Right renal pelvis (tissue), 4 donors: ENCODE data around the gene EPPIN. TPM values are rescaled to one million over a fixed set of nuclear protein-coding genes. Genes with fewer than 3 reads are reported as not detected.

Source experiments
- polyA plus RNA-seq, 4 donors: library from polyadenylated mRNA; unstranded; fragments of 120-200 nt; gene quantifications; one replicate each; pipeline ENCODE4 v1.2.1, GENCODE V29; 2013; ENCODE audit not compliant: insufficient read length in 4 of 4

EPPIN gene
- polyA plus RNA-seq, 4 donors: 0.12 to 0.36 (median 0.16) TPM

Other genes with a start within 250 kb of the EPPIN start
- under 1 TPM in 1 of 4 donors, not detected in 3; 0.06 TPM for gene RBPJL, start 240.6 kb downstream of the EPPIN start, polyA plus RNA-seq
- gene MATN4, start 239.1 kb downstream of the EPPIN start, polyA plus RNA-seq: under 1 TPM; 0.20 to 0.58 (median 0.40) TPM
- gene SDC4, start 199.0 kb downstream of the EPPIN start, polyA plus RNA-seq: 100 to 1,000 TPM; 168 to 196 (median 184) TPM
- 10 to 100 TPM; 35.4 to 38.0 (median 35.6) TPM for gene SYS1, start 184.2 kb downstream of the EPPIN start, polyA plus RNA-seq
- gene TP53TG5, start 169.1 kb downstream of the EPPIN start, polyA plus RNA-seq: 1 to 10 TPM in 2 of 4 donors, under 1 TPM in 2; 0.94 to 1.6 (median 1.2) TPM
- 10 to 100 TPM; 24.7 to 29.7 (median 26.3) TPM for gene DBNDD2, start 139.1 kb downstream of the EPPIN start, polyA plus RNA-seq
- gene PIGT, start 131.3 kb downstream of the EPPIN start, polyA plus RNA-seq: 100 to 1,000 TPM in 3 of 4 donors, 10 to 100 TPM in 1; 97.4 to 105 (median 103) TPM
- gene WFDC2, start 77.6 kb downstream of the EPPIN start, polyA plus RNA-seq: 100 to 1,000 TPM; 171 to 224 (median 204) TPM
- gene SPINT3, start 31.8 kb downstream of the EPPIN start, polyA plus RNA-seq: not detected
- gene WFDC6, start 7.9 kb downstream of the EPPIN start, polyA plus RNA-seq: not detected
- gene WFDC8, start 31.9 kb upstream of the EPPIN start, polyA plus RNA-seq: under 1 TPM in 2 of 4 donors, not detected in 2; 0.05 to 0.18 TPM
- not detected for gene WFDC10A, start 82.3 kb upstream of the EPPIN start, polyA plus RNA-seq
- not detected for gene WFDC9, start 83.9 kb upstream of the EPPIN start, polyA plus RNA-seq
- gene WFDC11, start 122.8 kb upstream of the EPPIN start, polyA plus RNA-seq: under 1 TPM in 1 of 4 donors, not detected in 3; 0.10 TPM
- gene WFDC13, start 154.6 kb upstream of the EPPIN start, polyA plus RNA-seq: not detected
- not detected for gene WFDC10B, start 157.6 kb upstream of the EPPIN start, polyA plus RNA-seq
- not detected for gene SPINT4, start 174.9 kb upstream of the EPPIN start, polyA plus RNA-seq
- 1 to 10 TPM; 1.1 to 2.1 (median 1.7) TPM for gene WFDC3, start 244.5 kb upstream of the EPPIN start, polyA plus RNA-seq
- gene DNTTIP1, start 244.6 kb upstream of the EPPIN start, polyA plus RNA-seq: 10 to 100 TPM; 36.4 to 41.9 (median 38.8) TPM